ENCODE data around the gene CMAS.
"Not testable (repeated sequence)": the region's sequence is repeated elsewhere in the genome, so short reads cannot be mapped to it uniquely, and the experiment has no call there.

Gene CMAS

GRCh38 chr12:22046090-22046967, at the start of gene CMAS:
Gene CMAS, plus strand, starts transcription at chr12:22046218. Its CDS starts 86 bp downstream, at chr12:22046304.
- DNase-seq: peak; percentile 46 to 81

DNA sequence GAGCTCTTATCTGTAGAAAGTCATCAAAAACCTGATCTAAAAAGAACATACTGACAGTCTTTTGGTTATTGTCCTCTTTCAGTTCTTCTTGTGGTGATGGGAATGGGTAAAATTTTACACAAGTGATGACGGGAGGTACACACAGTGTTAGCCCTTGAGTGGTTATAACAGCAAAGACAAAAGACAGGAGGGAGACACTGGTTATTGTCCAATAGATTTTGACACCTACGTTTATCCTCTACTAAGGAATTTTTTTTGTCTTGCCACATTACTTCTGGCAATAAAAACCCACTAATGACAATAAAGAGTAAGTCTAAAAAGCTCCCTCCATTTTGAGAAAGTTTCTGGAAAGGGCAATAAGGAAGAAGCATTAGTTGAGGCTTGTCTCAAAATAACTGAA, 47.7 kb upstream of the CMAS start:
- no peak for DNase-seq

- no peak for DNase-seq
These were observed 47.2 kb upstream of the CMAS start for GRCh38 chr12:21998782-21999181.

- DNase-seq: no peak
These were observed 43.6 kb upstream of the CMAS start for GRCh38 chr12:22002430-22002829.

DNA sequence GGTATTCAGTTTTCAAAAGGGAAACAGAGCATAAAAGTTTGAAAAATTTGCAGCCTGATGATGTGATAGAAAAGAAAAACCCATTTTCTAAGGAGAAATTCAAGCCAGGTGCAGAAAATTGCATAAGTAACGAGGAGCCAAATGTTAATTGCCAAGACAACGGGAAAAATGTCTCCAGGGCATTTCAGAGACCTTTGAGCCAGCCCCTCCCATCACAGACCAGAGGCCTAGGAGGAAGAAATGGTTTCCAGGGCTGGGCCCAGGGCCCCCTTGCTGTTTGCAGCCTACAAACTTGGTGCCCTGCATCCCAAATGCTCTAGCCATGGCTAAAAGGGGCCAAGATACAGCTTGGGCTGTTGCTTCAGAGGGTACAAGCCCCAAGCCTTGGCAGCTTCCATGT, 38.2 kb upstream of the CMAS start:
- DNase-seq: not testable (repeated sequence)

GRCh38 chr12:22008196-22008595, 37.8 kb upstream of the CMAS start:
- DNase-seq: no peak

- no peak for DNase-seq
These were observed 31.8 kb upstream of the CMAS start for GRCh38 chr12:22014041-22014782.

DNA sequence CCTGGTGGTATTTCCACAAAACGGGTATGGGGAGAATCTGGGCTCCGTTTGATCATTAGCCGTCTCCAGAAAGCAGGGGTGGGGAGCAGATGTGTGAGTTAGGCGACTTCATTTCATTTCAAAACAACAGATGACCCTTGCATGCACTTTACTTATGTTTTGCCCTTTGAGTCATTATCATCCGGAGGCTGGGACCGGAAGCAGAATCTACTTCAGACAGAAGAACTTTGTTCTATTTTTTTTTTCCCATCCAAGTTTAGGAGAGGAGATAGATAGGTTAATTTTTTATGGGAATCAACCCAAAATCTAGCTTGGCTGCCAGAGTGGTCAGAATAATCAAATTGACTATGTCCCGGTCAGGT, 31.3 kb upstream of the CMAS start:
- DNase-seq: no peak

DNA sequence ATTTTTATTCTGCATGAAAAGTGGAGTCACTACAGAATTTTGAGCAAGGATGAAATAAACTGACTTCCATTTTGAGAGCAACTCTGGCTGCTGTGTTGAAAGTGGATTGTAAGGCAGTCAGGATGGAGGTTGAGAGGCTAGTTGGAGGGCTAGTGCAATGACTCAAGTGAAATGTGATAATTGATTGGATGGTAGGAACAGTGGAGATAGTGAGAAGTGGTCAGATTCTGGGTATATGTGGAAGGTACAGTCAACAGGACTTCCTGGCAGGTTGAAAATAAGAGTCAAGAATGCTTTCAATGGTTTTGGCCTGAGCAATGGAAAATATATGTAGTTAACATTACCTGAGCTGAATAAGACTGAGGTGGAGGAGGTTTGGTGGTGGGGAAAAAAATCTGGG, 29.0 kb upstream of the CMAS start:
- DNase-seq: no peak

- DNase-seq: peak in 1 of 2 donors; percentile 27
These were observed 27.2 kb upstream of the CMAS start for GRCh38 chr12:22018860-22019259.

DNA sequence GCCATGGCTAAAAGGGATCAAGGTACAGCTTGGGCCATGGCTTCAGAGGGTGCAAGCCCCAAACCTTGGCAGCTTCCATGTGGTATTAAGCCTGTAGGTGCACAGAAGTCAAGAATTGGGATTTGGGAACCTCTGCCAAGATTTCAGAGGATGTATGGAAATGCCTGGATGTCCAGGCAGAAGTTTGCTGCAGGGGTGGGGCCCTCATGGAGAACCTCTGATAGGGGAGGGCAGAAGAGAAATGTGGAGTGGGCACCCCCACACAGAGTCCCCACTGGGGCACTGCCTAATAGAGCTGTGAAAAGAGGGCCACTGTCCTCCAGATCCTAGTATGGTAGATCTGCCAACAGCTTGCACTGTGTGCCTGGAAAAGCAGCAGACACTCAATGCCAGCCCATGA, 22.5 kb upstream of the CMAS start:
- DNase-seq: not testable (repeated sequence)

GRCh38 chr12:22029491-22029890, 16.5 kb upstream of the CMAS start:
- no peak for DNase-seq

- no peak for DNase-seq
These were observed 16.0 kb upstream of the CMAS start for GRCh38 chr12:22029991-22030390.

DNA sequence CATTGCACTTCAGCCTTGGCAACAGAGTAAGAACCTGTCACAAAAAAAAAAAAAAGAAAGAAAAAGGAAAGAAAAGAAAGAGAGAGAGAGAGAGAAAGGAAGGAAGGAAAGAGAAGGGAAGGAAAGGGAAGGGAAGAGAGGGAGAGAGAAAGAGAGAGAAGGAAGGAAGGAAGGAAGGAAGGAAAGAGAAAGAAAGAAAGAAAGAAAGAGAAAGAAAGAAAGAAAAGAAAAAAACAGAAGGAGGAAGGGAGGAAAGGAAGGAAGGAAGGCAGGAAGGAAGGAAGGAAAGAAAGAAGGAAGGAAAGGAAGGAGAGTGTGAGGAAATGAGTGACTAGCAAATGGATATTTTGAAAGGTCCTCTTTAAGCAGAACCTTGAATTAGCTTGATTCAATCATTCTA, 13.3 kb upstream of the CMAS start:
- DNase-seq: no peak

DNA sequence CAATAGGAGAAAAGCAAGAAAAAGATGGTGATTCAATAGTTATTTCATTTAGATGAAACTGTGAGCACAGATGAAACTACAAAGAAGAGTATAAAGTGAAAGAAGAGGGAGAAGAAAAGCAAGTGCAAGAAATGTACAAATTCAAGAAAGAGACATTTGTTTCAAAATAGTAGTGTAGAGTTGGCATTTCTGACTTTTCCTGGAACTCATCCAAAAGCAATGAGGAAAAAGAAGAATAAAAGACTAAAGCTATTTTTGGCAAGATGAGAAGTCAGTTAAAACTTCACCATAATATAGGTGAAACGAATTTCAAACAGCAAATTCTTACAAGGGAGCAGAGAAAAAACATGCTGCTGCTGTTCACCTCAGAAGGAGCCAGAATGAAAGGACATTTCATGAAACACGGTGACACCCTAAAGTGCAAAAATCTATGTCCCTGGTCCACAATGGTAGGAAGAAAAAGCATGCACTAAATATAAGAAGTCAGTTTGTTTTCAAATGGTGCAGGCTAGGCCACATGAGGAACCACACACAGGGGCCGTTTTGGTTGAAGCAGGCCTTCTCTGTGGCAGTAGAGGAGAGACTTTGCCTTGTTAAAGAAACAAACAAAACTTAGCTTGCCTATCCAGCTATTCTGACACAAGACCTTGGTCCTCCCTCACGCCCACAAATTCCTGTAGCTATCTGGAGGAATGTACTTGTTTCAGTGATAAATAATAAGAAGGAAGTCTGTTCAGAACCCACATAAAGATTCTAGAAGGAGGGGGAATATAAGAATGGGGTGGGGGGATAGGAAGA, 11.1 kb upstream of the CMAS start:
- DNase-seq: no peak

GRCh38 chr12:22037947-22038346, 8.1 kb upstream of the CMAS start:
- DNase-seq: no peak

DNA sequence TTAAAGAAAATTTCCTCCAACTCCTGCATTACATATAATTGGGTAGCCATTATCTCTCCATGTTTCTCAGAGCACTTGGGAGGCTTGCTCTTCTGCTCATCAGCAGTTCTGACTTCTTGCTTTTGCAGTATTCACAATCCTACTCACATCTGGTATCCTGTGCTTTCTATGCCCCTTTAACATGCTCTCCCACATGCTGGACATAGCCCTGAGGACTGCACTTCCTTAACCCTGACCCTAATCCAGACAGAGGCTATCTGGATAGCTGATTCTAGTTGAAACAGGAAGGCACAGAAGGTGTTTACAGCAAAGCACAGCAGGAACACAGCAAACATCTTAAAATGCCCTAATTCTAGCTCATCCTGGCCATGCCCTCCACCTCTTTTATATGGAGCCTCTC, 7.3 kb upstream of the CMAS start:
- DNase-seq: no peak

DNA sequence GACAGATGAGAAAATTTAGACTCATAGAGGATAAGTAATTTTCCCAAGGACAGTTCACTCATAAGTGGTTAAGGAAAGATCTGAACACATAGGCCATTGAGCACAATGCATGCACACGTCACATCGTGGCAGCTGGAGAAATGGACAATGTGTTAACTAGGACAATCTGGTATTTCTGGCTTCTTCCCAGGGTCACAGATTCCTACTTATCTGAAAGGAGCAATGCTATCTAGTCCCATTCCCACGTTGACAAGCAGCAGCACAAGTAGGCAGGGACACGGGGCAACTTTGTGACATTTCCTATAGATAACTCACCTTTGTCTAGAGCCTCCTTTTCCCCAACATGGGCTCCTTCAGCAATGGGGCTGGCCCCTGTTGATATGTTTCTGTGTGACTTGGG, 6.7 kb upstream of the CMAS start:
- no peak for DNase-seq

GRCh38 chr12:22042976-22043669, 2.9 kb upstream of the CMAS start:
- no peak for DNase-seq

GRCh38 chr12:22043943-22044342, 2.1 kb upstream of the CMAS start:
- DNase-seq: no peak

GRCh38 chr12:22044391-22044790, 1.6 kb upstream of the CMAS start:
- no peak for DNase-seq

DNA sequence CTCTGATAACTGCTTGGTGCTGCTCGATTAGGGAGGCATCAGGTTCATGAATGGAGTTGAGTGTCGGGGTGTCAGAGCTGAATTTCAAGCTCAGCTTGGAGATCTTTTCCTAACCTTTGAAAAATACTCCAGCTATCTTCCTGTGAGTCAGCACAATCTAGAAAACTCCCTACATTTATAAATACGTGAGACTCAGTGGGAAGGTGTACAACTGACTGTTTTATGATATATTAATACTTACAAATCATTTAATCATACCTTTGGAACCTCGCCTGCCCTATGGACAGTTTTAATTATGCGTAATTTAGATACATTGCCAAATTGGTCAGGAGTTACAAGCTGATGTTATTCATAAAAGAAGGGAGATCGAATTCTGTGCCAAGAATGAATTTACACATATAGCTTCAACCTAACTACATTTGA, 961 bp downstream of the CMAS start:
- no peak for DNase-seq

DNA sequence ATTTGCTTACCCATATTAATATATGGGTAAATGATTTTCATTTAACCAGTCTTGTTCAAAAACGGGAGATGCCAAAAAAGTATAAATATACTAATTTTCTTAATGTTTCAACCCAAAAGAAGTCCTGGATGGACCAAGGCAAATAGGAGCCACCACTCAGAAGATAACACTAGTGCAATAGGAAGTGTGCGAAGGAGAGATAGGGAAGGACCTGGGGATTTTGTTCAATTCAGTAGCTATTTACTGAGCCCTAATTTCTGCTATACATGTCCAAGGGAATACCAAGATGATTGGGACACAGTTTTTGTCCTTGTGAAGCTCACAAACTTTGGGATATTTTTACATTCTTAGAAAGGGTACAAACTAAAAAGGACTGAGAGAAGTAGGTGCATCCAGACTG, 1.5 kb downstream of the CMAS start:
- no peak for DNase-seq
